H9 (cell line): Measurements from ENCODE around the gene ABCC11. TPM values are rescaled to one million over a fixed set of nuclear protein-coding genes. Genes with fewer than 3 reads are reported as not detected.

Experiments
- DNase-seq: peaks from one replicate; pipeline ENCODE4 v3.0.0-alpha.2; 2017
- H2AFZ ChIP-seq: one replicate; pipeline ENCODE4 v1.6.1; 2013; ENCODE audit warnings: mild to moderate bottlenecking, low read length, control low read depth, moderate library complexity
- H2AK5ac ChIP-seq: 2 replicates; pipeline ENCODE4 v1.6.1; 2013; ENCODE audit warnings: low read length, control low read depth, mixed read lengths; ENCODE audit not compliant: insufficient read length
- H2BK120ac ChIP-seq: one replicate; pipeline ENCODE4 v1.6.1; 2013; ENCODE audit warnings: low read depth, mild to moderate bottlenecking, low read length, control low read depth, inconsistent platforms; ENCODE audit not compliant: poor library complexity, severe bottlenecking
- H2BK12ac ChIP-seq: 2 replicates; pipeline ENCODE4 v1.6.1; 2013; ENCODE audit warnings: low read length, control low read depth, mixed read lengths, low read depth; ENCODE audit not compliant: insufficient read length
- H2BK15ac ChIP-seq: 2 replicates; pipeline ENCODE4 v1.6.1; 2013; ENCODE audit warnings: low read depth, low read length, control low read depth
- H2BK20ac ChIP-seq: one replicate; pipeline ENCODE4 v1.6.1; 2013; ENCODE audit warnings: low read depth, mild to moderate bottlenecking, low read length, control low read depth, inconsistent platforms; ENCODE audit not compliant: poor library complexity, severe bottlenecking
- H2BK5ac ChIP-seq: 2 replicates; pipeline ENCODE4 v1.6.1; 2013; ENCODE audit warnings: low read length, control low read depth, mixed read lengths; ENCODE audit not compliant: insufficient read length
- H3K14ac ChIP-seq: 2 replicates; pipeline ENCODE4 v1.6.1; 2013; ENCODE audit warnings: low read length, control low read depth; ENCODE audit not compliant: insufficient read depth
- H3K18ac ChIP-seq: 2 replicates; pipeline ENCODE4 v1.6.1; 2013; ENCODE audit warnings: low read depth, mild to moderate bottlenecking, mixed read lengths, low read length, control low read depth; ENCODE audit not compliant: insufficient read length
- H3K23ac ChIP-seq: 2 replicates; pipeline ENCODE4 v1.6.1; 2013; ENCODE audit warnings: low read length, control low read depth, mixed read lengths, low read depth; ENCODE audit not compliant: insufficient read length
- H3K23me2 ChIP-seq: 2 replicates; pipeline ENCODE4 v1.6.1; 2013; ENCODE audit warnings: low read depth, mild to moderate bottlenecking, mixed read lengths, low read length, control low read depth; ENCODE audit not compliant: insufficient read length, poor library complexity, severe bottlenecking
- H3K27ac ChIP-seq: 2 replicates; pipeline ENCODE4 v1.5.1; 2013; ENCODE audit warnings: low read length, control low read depth, mixed read lengths, low read depth; ENCODE audit not compliant: insufficient read length
- H3K27me3 ChIP-seq: 2 replicates; pipeline ENCODE4 v1.6.1; 2013; ENCODE audit warnings: low read length, control low read depth, inconsistent platforms; ENCODE audit not compliant: insufficient read depth
- H3K4ac ChIP-seq: 2 replicates; pipeline ENCODE4 v1.6.1; 2013; ENCODE audit warnings: low read depth, mild to moderate bottlenecking, control low read depth, inconsistent platforms, low read length, moderate library complexity
- H3K4me1 ChIP-seq: 2 replicates; pipeline ENCODE4 v1.6.1; 2013; ENCODE audit warnings: low read length, control low read depth, inconsistent platforms; ENCODE audit not compliant: insufficient read depth
- H3K4me2 ChIP-seq: 2 replicates; pipeline ENCODE4 v1.6.1; 2013; ENCODE audit warnings: low read length, control low read depth, mixed read lengths; ENCODE audit not compliant: insufficient read length, insufficient read depth
- H3K56ac ChIP-seq: 2 replicates; pipeline ENCODE4 v1.6.1; 2013; ENCODE audit warnings: low read depth, mild to moderate bottlenecking, mixed read lengths, low read length, control low read depth; ENCODE audit not compliant: insufficient read length
- H3K79me1 ChIP-seq: 2 replicates; pipeline ENCODE4 v1.6.1; 2013; ENCODE audit warnings: low read depth, mild to moderate bottlenecking, moderate library complexity, low read length, control low read depth, inconsistent platforms; ENCODE audit not compliant: insufficient read depth, poor library complexity, severe bottlenecking
- H3K79me2 ChIP-seq: 2 replicates; pipeline ENCODE4 v1.6.1; 2013; ENCODE audit warnings: low read length, control low read depth, inconsistent platforms; ENCODE audit not compliant: insufficient read depth
- H3K9ac ChIP-seq: 2 replicates; pipeline ENCODE4 v1.6.1; 2013; ENCODE audit warnings: low read length, control low read depth, mixed read lengths; ENCODE audit not compliant: insufficient read length; ENCODE audit errors: extremely low read depth
- H3K9me3 ChIP-seq: one replicate; pipeline ENCODE4 v1.6.1; 2013; ENCODE audit warnings: low read depth, low read length, inconsistent platforms; ENCODE audit not compliant: control insufficient read depth
- H3T11ph ChIP-seq: one replicate; pipeline ENCODE4 v1.6.1; 2013; ENCODE audit warnings: mild to moderate bottlenecking, low read length, control low read depth, inconsistent platforms
- H4K20me1 ChIP-seq: one replicate; pipeline ENCODE4 v1.6.1; 2013; ENCODE audit not compliant: control insufficient read depth, insufficient read length, insufficient read depth
- H4K5ac ChIP-seq: 2 replicates; pipeline ENCODE4 v1.6.1; 2013; ENCODE audit warnings: low read depth, mild to moderate bottlenecking, mixed read lengths, low read length, control low read depth; ENCODE audit not compliant: insufficient read length
- H4K8ac ChIP-seq: replicated peaks from 2 replicates; pipeline ENCODE4 v1.6.1; 2013; ENCODE audit warnings: low read length, control low read depth, mixed read lengths, low read depth; ENCODE audit not compliant: insufficient read length
- H4K91ac ChIP-seq: 2 replicates; pipeline ENCODE4 v1.6.1; 2013; ENCODE audit warnings: low read depth, mild to moderate bottlenecking, moderate library complexity, mixed read lengths, low read length, control low read depth; ENCODE audit not compliant: insufficient read length
- H3K27ac Mint-ChIP-seq, 3 experiments: 2 replicates in 2 of 3; 3 replicates in 1 of 3; pipeline ENCODE4 v1.8.0; 2020 to 2021; ENCODE audit warnings: mixed read lengths in 3 of 3, mild to moderate bottlenecking in 1 of 3, moderate library complexity in 1 of 3
- H3K27me3 Mint-ChIP-seq: 2 replicates; pipeline ENCODE4 v1.8.0; 2021; ENCODE audit warnings: low read depth, mild to moderate bottlenecking, moderate library complexity, mixed read lengths
- H3K36me3 Mint-ChIP-seq, 3 experiments: 2 replicates in 2 of 3; 3 replicates in 1 of 3; pipeline ENCODE4 v1.8.0; 2020 to 2021; ENCODE audit warnings: low read depth in 3 of 3, mixed read lengths in 3 of 3; ENCODE audit not compliant: insufficient read depth in 1 of 3
- H3K4me1 Mint-ChIP-seq, 2 experiments: 2 replicates each; pipeline ENCODE4 v1.8.0; 2020; ENCODE audit warnings: mixed read lengths in 2 of 2
- H3K4me3 Mint-ChIP-seq, 2 experiments: 2 replicates in 1 of 2; 3 replicates in 1 of 2; pipeline ENCODE4 v1.8.0; 2020 to 2021; ENCODE audit warnings: mild to moderate bottlenecking in 2 of 2, mixed read lengths in 2 of 2, moderate library complexity in 1 of 2
- H3K9me3 Mint-ChIP-seq, 2 experiments: 2 replicates in 1 of 2; 3 replicates in 1 of 2; pipeline ENCODE4 v1.8.0; 2020; ENCODE audit warnings: mild to moderate bottlenecking in 2 of 2, mixed read lengths in 2 of 2, moderate library complexity in 1 of 2
- CTCF ChIP-seq: fragments of 200-600 bp; sonication (generic); conservative IDR thresholded peaks from 3 replicates; pipeline ENCODE4 v1.8.0; 2021; ENCODE audit warnings: antibody characterized with exemption, mild to moderate bottlenecking
- WGBS: extraction: QIAGEN DNeasy Blood & Tissue Kit; methylation state at CpG from one replicate; pipeline ENCODE4 v1.1.7; 2013; ENCODE audit warnings: missing lambda C conversion rate, low lambda C conversion rate, mixed read lengths; ENCODE audit not compliant: insufficient read length; ENCODE audit errors: extremely low coverage; 5-methylcytosine and 5-hydroxymethylcytosine counted together
- total RNA-seq: library from RNA; stranded (reverse); gene quantifications from 2 replicates; pipeline ENCODE4 v1.2.1, GENCODE V29; 2021

ABCC11 gene
- total RNA-seq, 1 experiment from 2014 or later, result 0.33 TPM

- no peak overlapping the region for H2BK120ac ChIP-seq
- no peak overlapping the region for H2BK20ac ChIP-seq
- H3T11ph ChIP-seq, result no peak overlapping the region
- H2BK15ac ChIP-seq, result no peak overlapping the region
- H4K5ac ChIP-seq, result no peak overlapping the region
- Mint-ChIP-seq H3K27ac (no peak overlapping the region; a peak in 1 of 7 replicates), H3K4me3 (no peak overlapping the region), H3K27me3 (peaks cover 2% of the 10 kb centered on the region; the same call in 1 of the 2 replicates), H3K9me3 (0 out of 5 replicates have a peak, but pooled peaks cover 0 to 2% of the 10 kb centered on the region in 2 experiments), H3K4me1 (peaks cover 6 to 8% of the 10 kb centered on the region in 2 experiments), H3K36me3 (peaks cover 0 to 1% (median 0%) of the 10 kb centered on the region in 3 experiments; a peak in 1 of 7 replicates)
- H3K27me3 ChIP-seq, result no peaks in the 10 kb centered on the region
- no peak for DNase-seq
- H4K20me1 ChIP-seq, result no peaks in the 10 kb centered on the region
- H3K9me3 ChIP-seq, result no peaks in the 10 kb centered on the region
- H3K4ac ChIP-seq, result no peak overlapping the region
- no CpG with 5 or more reads among the region's 2 CpGs for WGBS
- H2AK5ac ChIP-seq, result no peak overlapping the region
- H2BK12ac ChIP-seq, result no peak overlapping the region
- H3K56ac ChIP-seq, result no peak overlapping the region
- H3K27ac ChIP-seq, result no peak overlapping the region
- no peak for TF ChIP-seq CTCF
- no peak overlapping the region for H3K23ac ChIP-seq
- H3K18ac ChIP-seq, result no peak overlapping the region
- H2AFZ ChIP-seq, result no peak overlapping the region
- no peaks in the 10 kb centered on the region for H3K79me2 ChIP-seq
- H2BK5ac ChIP-seq, result no peak overlapping the region
- no peaks in the 10 kb centered on the region for H3K23me2 ChIP-seq
- peaks cover 2% of the 10 kb centered on the region; the same call in 1 of the 2 replicates for H3K4me1 ChIP-seq
- no peaks in the 10 kb centered on the region for H3K79me1 ChIP-seq
- no peak overlapping the region for H4K91ac ChIP-seq
- no peak overlapping the region for H3K14ac ChIP-seq
- no peak overlapping the region for H4K8ac ChIP-seq
- H3K9ac ChIP-seq, result no peak overlapping the region
- H3K4me2 ChIP-seq, result no peak overlapping the region
Measured at GRCh38 chr16:48124266-48124665, 123.1 kb downstream of the ABCC11 start.
